Measurements from ENCODE around the gene TUSC2.
"Not testable (repeated sequence)": the region's sequence is repeated elsewhere in the genome, so short reads cannot be mapped to it uniquely, and the experiment has no call there.

TUSC2 gene

DNA sequence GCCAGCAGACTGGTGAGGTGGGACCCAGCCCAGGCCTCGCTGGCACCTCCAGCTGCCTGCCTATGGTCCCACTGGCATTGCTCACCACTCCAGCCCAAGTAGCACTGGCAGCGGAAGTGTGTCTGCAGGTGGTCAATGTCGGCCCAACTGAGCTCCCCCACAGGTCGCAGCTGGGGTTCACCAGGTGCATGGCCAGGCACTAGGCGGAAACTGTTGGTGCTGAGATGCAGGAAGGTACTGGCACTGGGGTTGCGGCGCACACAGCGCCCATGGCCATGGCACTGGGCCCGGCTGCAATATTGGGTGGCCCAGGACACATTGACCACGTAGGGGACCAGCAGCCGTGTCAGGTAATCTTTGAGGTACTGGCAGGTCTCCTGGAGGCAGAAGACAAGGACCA lies 9.9 kb downstream of the TUSC2 start:
- TF ChIP-seq, protein P1, sequence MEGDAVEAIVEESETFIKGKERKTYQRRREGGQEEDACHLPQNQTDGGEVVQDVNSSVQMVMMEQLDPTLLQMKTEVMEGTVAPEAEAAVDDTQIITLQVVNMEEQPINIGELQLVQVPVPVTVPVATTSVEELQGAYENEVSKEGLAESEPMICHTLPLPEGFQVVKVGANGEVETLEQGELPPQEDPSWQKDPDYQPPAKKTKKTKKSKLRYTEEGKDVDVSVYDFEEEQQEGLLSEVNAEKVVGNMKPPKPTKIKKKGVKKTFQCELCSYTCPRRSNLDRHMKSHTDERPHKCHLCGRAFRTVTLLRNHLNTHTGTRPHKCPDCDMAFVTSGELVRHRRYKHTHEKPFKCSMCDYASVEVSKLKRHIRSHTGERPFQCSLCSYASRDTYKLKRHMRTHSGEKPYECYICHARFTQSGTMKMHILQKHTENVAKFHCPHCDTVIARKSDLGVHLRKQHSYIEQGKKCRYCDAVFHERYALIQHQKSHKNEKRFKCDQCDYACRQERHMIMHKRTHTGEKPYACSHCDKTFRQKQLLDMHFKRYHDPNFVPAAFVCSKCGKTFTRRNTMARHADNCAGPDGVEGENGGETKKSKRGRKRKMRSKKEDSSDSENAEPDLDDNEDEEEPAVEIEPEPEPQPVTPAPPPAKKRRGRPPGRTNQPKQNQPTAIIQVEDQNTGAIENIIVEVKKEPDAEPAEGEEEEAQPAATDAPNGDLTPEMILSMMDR (conservative IDR thresholded peaks at IDR 0.05; ENCODE audit: low read depth, low read length) = no peak
- DNase-seq (ENCODE audit: low read depth) = no peak

DNA sequence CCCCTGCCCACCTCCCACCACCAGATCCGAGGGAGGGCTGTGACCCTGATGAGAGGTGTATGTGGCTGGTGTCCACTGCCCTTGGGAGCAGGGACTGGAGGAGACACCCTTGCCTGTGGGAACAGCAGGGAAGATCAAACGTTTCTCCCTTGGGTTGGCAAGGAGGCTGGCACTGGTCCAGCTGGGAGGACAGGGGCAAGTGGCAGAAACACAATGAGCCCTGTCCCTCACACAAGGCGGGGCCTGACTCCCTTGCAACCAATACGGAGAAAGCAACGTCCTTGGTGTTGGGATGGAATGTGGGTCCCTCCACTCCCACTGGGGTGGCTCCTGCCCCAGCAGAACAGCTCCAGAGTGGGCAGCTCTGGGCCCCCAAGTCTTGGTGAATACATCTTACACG lies 10.7 kb downstream of the TUSC2 start:
- TF ChIP-seq, protein P1 (conservative IDR thresholded peaks at IDR 0.05; ENCODE audit: low read depth, low read length) = no peak
- no peak overlapping the region for H3K4me3 ChIP-seq (ENCODE audit: low read length)
- DNase-seq (ENCODE audit: low read depth) = no peak

More for the DNA sequence above, 9.9 kb downstream of the TUSC2 start:
- H3K4me3 ChIP-seq (ENCODE audit: low read length) = no peak overlapping the region

DNA sequence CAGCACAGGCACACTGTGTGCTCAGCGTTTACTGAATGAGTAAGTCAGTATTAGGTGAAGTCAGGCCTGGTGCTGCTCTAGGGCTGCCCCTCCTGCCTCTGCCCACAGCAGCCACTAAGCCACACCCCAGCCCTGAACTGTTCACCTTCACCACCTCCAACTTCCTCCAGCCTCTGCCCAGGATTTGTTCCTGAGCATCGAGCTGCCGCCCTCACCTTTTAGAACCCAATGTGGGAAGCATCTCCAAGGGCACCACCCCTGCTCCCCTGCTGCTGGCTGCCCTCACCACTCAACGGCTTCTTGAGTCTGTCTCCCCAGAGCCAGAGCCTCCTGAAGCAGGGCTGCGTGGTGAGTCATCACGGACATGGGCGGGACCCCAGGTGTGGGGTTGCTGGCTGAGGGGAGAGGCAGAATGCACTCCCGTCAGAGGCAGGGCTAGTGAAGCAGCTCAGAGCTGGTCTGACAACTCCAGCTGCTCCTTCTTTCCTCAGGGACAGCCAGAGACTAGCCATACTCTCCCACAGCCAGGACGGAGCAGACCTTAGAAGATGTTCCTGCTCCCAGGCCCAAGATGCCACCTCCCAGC lies 11.3 kb downstream of the TUSC2 start:
- TF ChIP-seq, protein P1 (conservative IDR thresholded peaks at IDR 0.05; ENCODE audit: low read depth, low read length) = no peak
- H3K4me3 ChIP-seq (ENCODE audit: low read length) = no peak overlapping the region
- no peak for DNase-seq (ENCODE audit: low read depth)

DNA sequence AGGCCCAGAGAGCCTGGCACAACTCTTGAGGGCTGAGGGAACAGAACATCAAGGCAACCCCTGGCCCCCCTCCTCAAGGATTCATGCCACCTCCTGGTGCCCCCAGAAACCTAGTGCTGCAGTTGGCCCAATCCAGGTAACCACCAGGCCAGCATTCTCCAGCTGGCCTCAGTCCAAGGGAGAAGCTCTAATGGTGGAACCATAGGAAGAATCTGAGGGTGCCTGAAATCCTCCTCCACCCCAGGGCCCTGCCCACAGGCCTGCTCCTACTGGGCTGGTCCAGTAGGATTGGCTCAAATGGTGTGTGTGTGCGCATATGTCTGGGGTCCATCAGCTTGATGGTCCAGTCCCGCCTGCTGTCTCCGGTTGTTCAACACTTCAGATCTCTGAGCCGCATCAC lies 13.2 kb downstream of the TUSC2 start:
- H3K4me3 ChIP-seq (ENCODE audit: low read length) = no peak overlapping the region
- TF ChIP-seq, protein P1 (conservative IDR thresholded peaks at IDR 0.05; ENCODE audit: low read depth, low read length) = no peak
- DNase-seq (ENCODE audit: low read depth) = no peak

DNA sequence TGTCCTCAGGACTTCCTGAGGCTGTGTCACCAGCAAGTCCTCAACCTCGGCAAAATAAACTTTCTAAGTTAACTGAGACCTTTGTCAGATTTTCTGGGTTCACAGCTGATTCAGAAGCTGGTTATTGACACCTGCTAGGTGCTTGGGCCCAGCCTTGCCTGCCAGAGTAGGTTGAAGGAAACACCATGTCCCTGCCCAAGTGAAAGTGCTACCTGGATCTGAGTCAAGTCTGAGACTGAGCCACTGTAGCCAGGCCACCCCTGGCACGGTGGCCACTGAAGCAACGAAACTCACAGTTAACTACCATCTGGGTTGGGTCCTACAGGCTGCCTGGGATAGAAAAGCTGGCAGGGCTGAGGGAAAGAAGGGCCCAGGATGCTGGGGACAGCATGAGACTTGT lies 13.7 kb downstream of the TUSC2 start:
- TF ChIP-seq, protein P1 (conservative IDR thresholded peaks at IDR 0.05; ENCODE audit: low read depth, low read length) = no peak
- no peak for DNase-seq (ENCODE audit: low read depth)
- H3K4me3 ChIP-seq (ENCODE audit: low read length) = no peak overlapping the region

DNA sequence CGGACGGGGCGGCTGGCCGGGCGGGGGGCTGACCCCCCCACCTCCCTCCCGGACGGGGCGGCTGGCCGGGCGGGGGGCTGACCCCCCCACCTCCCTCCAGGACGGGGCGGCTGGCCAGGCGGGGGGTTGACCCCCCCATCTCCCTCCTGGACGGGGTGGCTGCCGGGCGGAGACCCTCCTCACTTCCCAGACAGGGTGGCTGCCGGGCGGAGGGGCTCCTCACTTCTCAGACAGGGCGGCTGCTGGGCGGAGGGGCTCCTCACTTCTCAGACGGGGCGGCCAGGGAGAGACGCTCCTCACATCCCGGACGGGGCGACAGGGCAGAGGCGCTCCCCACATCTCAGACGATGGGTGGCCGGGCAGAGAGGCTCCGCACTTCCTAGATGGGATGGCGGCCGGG lies 16.0 kb downstream of the TUSC2 start:
- not testable (repeated sequence) for H3K4me3 ChIP-seq (ENCODE audit: low read length); DNase-seq (ENCODE audit: low read depth)

DNA sequence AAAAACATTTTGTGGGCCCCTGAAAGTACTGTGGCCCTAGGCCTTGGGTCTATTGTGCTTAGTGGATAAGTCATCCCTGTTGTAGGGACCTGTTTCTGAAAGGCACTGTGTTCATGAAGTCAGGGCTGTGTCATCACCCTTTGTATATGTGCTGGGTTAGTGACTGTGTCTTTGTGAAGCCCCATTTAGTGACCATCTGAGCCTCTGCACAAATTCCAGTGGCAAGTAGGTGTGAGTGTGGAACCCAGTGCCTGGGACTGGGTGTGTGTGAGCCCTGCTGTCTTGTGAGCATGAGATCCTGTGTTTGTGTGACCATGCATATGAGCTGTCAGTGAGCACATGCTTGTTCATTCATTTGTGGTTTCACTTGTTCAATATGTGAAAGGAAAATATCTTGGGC lies 23.4 kb downstream of the TUSC2 start:
- H3K4me3 ChIP-seq (ENCODE audit: low read length) = no peak overlapping the region
- TF ChIP-seq, protein P1 (conservative IDR thresholded peaks at IDR 0.05; ENCODE audit: low read depth, low read length) = no peak
- no peak for DNase-seq (ENCODE audit: low read depth)
